GM21367 (cell line): Measurements from ENCODE around the gene KIAA1217.

ENCODE experiments used
- ATAC-seq: cut with Tn5 transposase; IDR thresholded peaks from one replicate; pipeline ENCODE4 v1.9.1; 2021; ENCODE audit not compliant: unreplicated experiment

KIAA1217 gene, protein sequence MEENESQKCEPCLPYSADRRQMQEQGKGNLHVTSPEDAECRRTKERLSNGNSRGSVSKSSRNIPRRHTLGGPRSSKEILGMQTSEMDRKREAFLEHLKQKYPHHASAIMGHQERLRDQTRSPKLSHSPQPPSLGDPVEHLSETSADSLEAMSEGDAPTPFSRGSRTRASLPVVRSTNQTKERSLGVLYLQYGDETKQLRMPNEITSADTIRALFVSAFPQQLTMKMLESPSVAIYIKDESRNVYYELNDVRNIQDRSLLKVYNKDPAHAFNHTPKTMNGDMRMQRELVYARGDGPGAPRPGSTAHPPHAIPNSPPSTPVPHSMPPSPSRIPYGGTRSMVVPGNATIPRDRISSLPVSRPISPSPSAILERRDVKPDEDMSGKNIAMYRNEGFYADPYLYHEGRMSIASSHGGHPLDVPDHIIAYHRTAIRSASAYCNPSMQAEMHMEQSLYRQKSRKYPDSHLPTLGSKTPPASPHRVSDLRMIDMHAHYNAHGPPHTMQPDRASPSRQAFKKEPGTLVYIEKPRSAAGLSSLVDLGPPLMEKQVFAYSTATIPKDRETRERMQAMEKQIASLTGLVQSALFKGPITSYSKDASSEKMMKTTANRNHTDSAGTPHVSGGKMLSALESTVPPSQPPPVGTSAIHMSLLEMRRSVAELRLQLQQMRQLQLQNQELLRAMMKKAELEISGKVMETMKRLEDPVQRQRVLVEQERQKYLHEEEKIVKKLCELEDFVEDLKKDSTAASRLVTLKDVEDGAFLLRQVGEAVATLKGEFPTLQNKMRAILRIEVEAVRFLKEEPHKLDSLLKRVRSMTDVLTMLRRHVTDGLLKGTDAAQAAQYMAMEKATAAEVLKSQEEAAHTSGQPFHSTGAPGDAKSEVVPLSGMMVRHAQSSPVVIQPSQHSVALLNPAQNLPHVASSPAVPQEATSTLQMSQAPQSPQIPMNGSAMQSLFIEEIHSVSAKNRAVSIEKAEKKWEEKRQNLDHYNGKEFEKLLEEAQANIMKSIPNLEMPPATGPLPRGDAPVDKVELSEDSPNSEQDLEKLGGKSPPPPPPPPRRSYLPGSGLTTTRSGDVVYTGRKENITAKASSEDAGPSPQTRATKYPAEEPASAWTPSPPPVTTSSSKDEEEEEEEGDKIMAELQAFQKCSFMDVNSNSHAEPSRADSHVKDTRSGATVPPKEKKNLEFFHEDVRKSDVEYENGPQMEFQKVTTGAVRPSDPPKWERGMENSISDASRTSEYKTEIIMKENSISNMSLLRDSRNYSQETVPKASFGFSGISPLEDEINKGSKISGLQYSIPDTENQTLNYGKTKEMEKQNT (N-terminal part only)

GRCh38 chr10:24208661-24209431 is at the start of gene KIAA1217:
Gene KIAA1217, plus strand, starts transcription at chr10:24209138. Its CDS starts 56 bp downstream, at chr10:24209194.
- ATAC-seq, result no peak

DNA sequence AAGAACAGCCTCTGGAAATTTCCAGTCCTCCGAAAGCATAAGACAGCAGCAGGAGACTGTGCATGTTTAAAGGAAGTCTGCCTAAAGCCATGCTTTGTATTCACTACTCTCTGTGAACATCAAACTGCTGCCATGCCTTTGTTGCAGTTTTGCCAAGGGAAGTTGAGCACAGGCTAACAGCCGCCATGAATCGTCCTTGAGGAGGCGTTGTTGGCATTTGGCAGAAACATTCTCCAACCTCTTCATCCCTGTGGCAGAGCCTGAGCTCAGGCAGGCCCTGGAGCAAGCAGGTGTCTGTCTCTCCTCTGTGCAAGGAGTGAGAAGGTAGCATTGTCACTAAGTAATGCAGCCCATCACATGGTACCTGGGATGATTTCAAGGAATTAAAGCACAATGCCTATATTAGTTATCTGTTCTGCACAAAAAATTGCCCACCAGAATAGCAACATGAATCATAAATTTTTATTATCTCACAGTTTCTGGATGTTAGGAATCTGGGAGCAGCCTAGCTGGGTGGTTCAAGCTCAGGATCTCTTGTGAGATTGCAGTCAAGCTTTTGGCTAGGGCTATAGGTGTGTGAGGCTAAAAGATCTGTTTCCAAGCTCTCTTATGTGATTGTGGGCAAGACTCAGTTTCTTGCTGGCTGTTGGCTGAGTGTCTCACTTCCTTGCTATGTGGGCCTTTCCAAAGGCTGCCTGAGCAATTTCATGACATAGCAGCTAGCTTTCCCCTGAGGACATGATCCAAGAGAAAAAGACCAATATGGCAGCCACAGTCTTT is 46.5 kb upstream of the KIAA1217 start:
- ATAC-seq, result no peak

DNA sequence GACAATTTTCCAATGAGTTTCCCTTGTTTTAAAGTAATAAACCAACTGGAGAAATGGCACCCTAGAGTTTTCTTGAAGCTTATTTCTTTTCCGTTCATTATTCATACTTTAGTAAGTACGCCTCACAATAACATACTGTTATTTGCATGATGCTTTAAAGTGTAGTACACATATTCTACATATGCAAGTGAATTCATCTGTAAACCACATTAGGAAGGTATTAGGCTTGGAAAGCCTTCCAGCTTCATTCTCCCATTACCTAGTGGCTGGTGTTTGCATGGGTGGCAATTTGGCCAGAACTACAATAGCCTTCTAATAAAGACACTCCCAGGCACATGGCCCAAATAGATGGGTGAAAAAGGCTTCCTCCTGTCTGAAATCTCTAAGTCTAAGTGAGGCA is 45.5 kb upstream of the KIAA1217 start:
- no peak for ATAC-seq

DNA sequence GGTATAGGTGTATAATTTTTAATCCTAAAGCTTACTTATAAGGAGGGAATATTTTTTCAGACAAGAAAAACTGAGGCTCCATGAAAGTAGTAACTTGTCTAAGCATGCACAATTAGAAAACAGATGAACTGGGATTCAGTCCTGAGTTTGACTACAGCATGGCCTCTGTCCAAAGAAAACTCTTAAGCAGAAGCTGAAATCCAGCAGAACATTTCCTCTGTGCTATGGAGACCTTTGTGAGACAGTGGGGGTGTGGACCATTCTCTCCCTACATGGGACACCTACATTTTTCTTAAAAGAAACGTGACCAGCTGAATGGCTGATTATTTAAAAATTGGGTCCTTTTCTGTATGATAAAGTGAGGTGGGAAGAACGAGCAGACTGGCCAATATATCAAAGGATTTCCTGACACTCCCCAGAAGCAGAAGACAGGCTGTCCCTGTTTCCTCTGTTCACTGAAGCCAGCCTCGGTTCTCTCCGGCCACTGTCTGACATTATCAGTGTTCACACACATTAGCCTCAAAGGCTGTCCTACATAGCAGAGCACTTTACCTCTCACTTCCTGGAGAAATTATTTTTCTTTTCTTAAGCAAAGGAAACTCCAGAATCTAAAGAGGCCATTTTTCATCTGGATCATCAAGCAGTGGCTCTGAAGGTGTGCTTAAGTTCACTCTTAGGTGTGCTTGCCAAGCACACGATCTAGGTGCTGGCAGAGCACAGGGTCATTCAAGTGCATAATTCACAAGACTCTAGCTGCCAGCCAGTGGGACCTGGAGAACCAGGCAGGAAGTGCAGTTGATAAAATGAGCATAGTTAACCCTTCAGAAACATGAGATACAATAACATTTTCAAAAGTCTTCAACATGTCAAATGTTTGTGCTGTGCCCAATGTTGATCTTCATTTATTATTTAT is 40.4 kb upstream of the KIAA1217 start:
- ATAC-seq, result no peak

DNA sequence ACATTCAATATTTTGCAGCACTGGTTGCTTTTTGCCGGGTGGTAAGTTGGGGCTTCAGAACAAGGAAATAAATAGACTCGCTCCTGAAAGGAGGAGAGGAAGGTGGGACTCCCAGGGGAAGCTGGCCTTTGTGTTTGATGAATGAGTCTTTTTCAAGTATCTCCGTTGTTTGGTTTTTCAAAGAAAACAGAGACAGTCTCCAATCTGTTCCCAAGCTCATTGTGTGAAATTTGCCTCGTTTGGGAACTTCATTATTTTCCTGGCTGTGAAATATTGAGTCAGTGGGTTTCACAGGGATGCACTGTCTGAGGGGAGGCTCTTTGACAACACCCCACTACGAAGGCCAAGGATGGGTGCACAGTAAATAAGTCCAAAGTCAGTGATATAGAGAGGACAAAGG is 38.7 kb upstream of the KIAA1217 start:
- ATAC-seq, result no peak

DNA sequence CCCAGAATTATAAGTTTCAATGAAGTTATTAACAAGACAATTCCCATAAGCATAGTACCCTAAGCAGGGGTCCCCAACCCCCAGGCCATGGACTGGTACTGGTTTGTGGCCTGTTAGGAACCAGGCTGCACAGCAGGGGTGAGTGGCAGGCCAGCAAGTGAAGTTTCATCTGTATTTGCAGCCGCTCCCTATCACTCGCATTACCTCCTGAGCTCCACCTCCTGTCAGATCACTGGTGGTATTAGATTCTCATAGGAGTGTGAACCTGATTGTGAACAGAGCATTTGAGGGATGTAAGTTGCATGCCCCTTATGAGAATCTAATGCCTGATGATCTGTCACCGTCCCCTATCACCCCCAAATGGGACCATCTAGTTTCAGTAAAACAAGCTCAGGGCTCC is 36.0 kb upstream of the KIAA1217 start:
- ATAC-seq, result no peak

GRCh38 chr10:24174014-24174413 is 34.9 kb upstream of the KIAA1217 start:
- ATAC-seq, result no peak

DNA sequence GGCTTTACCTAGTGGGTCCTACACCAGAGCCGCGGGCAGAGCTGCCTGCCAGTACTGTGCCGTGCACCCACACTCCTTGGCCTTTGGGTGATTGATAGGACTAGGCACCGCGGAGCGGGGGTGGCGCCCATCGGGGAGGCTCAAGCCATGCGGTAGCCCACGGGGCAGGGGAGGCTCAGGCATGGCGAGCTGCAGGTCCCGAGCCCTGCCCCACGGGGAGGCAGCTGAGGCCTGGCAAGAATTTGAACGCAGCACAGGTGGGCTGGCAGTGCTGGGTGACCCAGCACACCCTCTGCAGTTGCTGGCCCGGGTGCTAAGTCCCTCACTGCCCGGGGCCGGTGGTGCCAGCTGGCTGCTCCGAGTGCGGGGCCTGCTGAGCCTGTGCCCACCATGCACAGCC is 32.3 kb upstream of the KIAA1217 start:
- no peak for ATAC-seq

GRCh38 chr10:24177636-24178035 is 31.3 kb upstream of the KIAA1217 start:
- no peak for ATAC-seq

- no peak for ATAC-seq
These were observed 28.0 kb upstream of the KIAA1217 start for GRCh38 chr10:24180891-24181290.

DNA sequence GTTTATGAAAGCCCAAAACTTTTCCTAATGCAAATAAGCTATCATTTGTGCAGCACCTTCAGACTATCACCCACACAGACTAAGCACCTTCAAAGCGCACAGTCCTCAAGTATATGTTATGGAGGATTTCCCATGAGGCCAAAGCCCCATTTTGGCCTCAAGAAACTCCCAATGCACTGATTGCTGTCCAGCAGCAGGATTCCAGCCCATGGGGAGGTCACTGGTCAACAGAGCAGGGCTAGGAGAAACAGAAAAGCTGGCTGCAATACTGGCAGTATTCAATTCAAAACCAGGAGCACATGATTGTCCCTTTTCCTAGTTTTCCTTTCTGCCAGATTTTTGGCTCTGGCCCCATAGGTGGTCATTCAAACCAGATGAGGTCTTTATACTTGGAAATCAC is 24.5 kb upstream of the KIAA1217 start:
- ATAC-seq, result no peak

- ATAC-seq, result no peak
These were observed 15.6 kb upstream of the KIAA1217 start for GRCh38 chr10:24193330-24193729.

DNA sequence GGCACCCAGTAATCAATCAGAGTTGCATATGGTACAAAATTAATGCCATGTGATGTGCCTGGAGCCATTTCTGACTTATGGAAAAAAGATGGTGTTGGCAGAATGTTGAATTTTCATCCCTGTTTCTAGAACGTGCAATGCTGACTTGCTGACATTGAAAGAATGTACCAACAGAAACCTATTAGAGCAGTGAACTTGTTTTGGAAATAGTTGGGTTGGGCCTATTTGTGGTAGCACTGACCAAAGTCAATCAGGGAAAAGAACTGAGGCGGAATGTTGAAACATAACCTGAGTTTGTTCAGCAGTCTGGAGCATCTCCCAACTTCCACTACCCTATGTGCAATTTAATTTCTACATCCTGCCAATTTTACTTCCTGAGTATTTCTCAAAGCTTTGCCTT is 11.7 kb upstream of the KIAA1217 start:
- no peak for ATAC-seq

GRCh38 chr10:24201503-24202180 is 7.3 kb upstream of the KIAA1217 start:
- ATAC-seq, result no peak

GRCh38 chr10:24202181-24202570 is 6.8 kb upstream of the KIAA1217 start:
- no peak for ATAC-seq

- no peak for ATAC-seq
These were observed 3.1 kb upstream of the KIAA1217 start for GRCh38 chr10:24205821-24206220.

DNA sequence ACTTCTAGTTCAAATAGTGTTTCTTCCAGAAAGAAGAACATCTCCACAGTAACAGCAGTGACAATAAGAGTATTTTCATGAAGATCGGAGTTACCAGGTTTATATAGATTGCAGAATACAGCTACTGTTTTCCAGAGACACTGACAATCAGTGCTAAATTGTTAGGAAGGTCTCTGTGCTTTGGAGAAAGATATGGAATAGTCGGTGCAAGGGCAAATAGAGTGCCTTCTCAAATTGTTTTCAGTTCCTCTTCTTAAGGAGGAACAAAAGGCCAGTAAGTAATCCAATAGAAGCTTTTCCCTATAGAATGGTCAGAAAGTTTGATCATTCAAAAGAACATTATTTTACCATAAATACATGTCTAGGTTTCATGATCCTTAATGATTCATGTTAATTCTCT is 2.6 kb upstream of the KIAA1217 start:
- no peak for ATAC-seq

DNA sequence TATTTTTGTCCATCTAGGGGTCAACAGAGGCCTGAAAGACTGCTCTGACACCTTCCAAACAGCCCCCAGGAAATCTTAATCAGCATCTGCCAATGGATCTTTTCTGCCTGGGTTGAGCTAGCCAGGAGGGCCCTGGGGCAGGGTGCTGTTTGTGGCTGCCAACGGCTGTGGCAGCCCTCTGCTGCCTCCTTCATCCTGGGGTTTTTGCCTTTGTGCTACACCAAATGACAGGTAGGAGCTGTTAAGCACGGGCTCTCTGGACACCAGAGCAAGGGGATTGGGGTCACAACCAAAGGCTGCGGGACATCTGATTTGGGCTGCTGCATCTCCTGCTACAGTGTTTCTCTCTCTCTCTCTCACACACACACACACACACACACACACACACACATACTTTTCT is 2.0 kb upstream of the KIAA1217 start:
- no peak for ATAC-seq
